ENCODE results near the gene GOLM1. TPM values are rescaled to one million over a fixed set of nuclear protein-coding genes. Genes with fewer than 3 reads are reported as not detected.

GOLM1 gene
- total RNA-seq, 2 donors from 2014 or later: 17.8 to 20.4 TPM

- DNase-seq (ENCODE audit: low spot score) (no peak), ATAC-seq (ENCODE audit: insufficient number of reproducible peaks, low FRiP score, low read depth) (no peak)
- Histone ChIP-seq H3K4me3 (no peak overlapping the region), H3K36me3 (peaks cover 2% of the 10 kb centered on the region), H3K4me1 (ENCODE audit: control insufficient read depth in 1 of 2, low read depth in 2 of 2) (no peaks in the 10 kb centered on the region), H3K9me3 (no peaks in the 10 kb centered on the region), H3K27ac (no peak overlapping the region), H3K27me3 (replicated peaks; ENCODE audit: insufficient read depth) (no peaks in the 10 kb centered on the region)
- TF ChIP-seq CTCF (IDR thresholded peaks at IDR 0.05): no peak
Measured at GRCh38 chr9:85995097-85995496, 104.3 kb downstream of the GOLM1 start.

GRCh38 chr9:85994191-85994590 is 105.2 kb downstream of the GOLM1 start:
- H3K27ac ChIP-seq: no peak overlapping the region
- no peak overlapping the region for H3K4me3 ChIP-seq
- H3K36me3 ChIP-seq: peaks cover 2% of the 10 kb centered on the region
- no peaks in the 10 kb centered on the region for H3K9me3 ChIP-seq
- no peaks in the 10 kb centered on the region for H3K27me3 ChIP-seq (replicated peaks; ENCODE audit: insufficient read depth)
- TF ChIP-seq CTCF (IDR thresholded peaks at IDR 0.05): no peak
- DNase-seq (ENCODE audit: low spot score) (no peak), ATAC-seq (ENCODE audit: insufficient number of reproducible peaks, low FRiP score, low read depth) (no peak)
- H3K4me1 ChIP-seq (ENCODE audit: control insufficient read depth in 1 of 2, low read depth in 2 of 2): no peaks in the 10 kb centered on the region

GRCh38 chr9:85987236-85987635 is 112.1 kb downstream of the GOLM1 start:
- Histone ChIP-seq H3K4me1 (ENCODE audit: control insufficient read depth in 1 of 2, low read depth in 2 of 2) (no peaks in the 10 kb centered on the region), H3K36me3 (no peaks in the 10 kb centered on the region), H3K4me3 (no peak overlapping the region), H3K9me3 (no peaks in the 10 kb centered on the region), H3K27ac (no peak overlapping the region), H3K27me3 (replicated peaks; ENCODE audit: insufficient read depth) (no peaks in the 10 kb centered on the region)
- no peak for TF ChIP-seq CTCF (IDR thresholded peaks at IDR 0.05)
- ATAC-seq (ENCODE audit: insufficient number of reproducible peaks, low FRiP score, low read depth): no peak
- DNase-seq (ENCODE audit: low spot score): no peak

- H3K27ac ChIP-seq: no peak overlapping the region
- H3K9me3 ChIP-seq: no peaks in the 10 kb centered on the region
- TF ChIP-seq CTCF (IDR thresholded peaks at IDR 0.05): no peak
- no peaks in the 10 kb centered on the region for H3K4me1 ChIP-seq (ENCODE audit: control insufficient read depth in 1 of 2, low read depth in 2 of 2)
- H3K27me3 ChIP-seq (replicated peaks; ENCODE audit: insufficient read depth): no peaks in the 10 kb centered on the region
- peaks cover 14% of the 10 kb centered on the region for H3K36me3 ChIP-seq
- DNase-seq (ENCODE audit: low spot score) (no peak), ATAC-seq (ENCODE audit: insufficient number of reproducible peaks, low FRiP score, low read depth) (no peak)
- H3K4me3 ChIP-seq: no peak overlapping the region
Measured at GRCh38 chr9:85984457-85984856, 114.9 kb downstream of the GOLM1 start.

GRCh38 chr9:85981369-85981768 is 118.0 kb downstream of the GOLM1 start:
- peaks cover 24% of the 10 kb centered on the region for H3K36me3 ChIP-seq
- H3K4me3 ChIP-seq: no peak overlapping the region
- TF ChIP-seq CTCF (IDR thresholded peaks at IDR 0.05): no peak
- no peak overlapping the region for H3K27ac ChIP-seq
- ATAC-seq (ENCODE audit: insufficient number of reproducible peaks, low FRiP score, low read depth) (no peak), DNase-seq (ENCODE audit: low spot score) (no peak)
- no peaks in the 10 kb centered on the region for H3K4me1 ChIP-seq (ENCODE audit: control insufficient read depth in 1 of 2, low read depth in 2 of 2)
- H3K9me3 ChIP-seq: no peaks in the 10 kb centered on the region
- H3K27me3 ChIP-seq (replicated peaks; ENCODE audit: insufficient read depth): no peaks in the 10 kb centered on the region
